Activated T-cell treated with anti-CD3 and anti-CD28 coated beads for 24 hours (primary cell): ENCODE measurements around the gene MMAB.

Source experiments
- DNase-seq: peaks from one replicate; pipeline ENCODE4 v3.0.0-alpha.2; 2020; ENCODE audit warnings: low read depth

Gene MMAB

DNA sequence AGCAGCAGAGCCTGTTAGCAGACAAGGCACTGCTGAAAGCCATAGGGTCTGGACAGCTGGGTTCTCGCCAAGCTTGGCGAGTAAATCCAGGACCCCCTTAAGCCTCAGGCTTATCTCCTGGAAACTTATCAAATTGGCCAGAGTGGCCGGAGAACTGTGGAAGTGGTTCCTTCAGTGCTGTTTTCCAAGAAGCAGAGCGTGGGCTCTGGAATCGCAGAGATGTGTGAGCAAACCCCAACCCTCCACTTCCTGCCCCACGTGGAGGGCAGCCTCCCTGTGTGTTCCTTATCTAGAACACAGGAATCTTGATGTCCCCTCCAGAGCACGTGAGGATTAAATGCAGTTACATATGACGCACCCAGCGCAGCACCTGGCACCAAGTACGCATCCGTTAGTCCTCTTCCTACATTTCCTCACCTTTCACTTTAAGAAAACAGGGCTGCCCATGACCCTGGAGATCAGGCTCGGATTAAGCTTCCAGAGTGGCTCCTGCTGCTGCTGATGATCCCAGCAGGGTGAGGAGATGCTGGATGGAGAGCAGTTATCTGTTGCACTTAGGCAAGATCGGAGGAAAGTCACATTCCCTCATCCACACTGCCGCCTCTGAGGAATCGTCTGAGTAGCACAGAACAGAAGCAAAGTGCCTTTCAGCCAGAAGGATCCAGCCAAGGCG is 35.0 kb downstream of the MMAB start:
- DNase-seq, result no peak

GRCh38 chr12:109537136-109537535 is 36.2 kb downstream of the MMAB start:
- DNase-seq, result no peak

DNA sequence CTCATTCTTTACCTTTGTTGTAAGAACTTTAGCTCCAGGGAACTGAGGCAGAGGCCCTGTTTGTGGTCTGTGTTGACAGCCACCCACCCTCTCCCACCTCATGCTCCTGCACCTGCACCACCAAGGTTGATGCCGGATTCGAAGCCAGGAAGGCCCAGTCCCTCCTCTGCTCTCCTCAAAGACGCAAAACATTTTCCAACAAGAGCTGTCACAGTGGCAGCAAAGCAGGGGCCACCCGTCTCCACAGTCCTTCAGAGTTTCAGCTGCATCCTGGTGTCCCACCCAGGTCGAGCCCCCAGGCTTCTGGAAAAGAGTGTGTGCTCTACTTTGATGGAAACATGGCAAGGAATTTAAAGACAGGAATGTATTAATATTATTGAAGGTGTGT is 37.4 kb downstream of the MMAB start:
- DNase-seq, result no peak

GRCh38 chr12:109535231-109535862 is 38.0 kb downstream of the MMAB start:
- no peak for DNase-seq

DNA sequence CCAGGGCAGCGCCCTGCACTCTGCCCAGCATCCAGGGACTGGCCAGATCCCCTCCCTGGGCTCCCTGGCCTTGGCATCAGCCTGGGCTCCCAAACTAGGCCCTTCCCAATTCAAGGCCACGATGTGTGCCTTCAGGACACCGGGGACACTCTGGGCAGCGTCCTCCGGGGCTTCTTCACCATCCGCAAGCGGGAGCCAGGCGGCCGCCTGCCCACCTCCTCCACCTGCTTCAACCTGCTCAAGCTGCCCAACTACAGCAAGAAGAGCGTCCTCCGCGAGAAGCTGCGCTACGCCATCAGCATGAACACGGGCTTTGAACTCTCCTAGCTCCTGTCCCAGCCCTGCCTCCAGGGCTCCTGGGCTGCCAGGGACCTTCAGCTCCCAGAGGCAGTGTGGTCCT is 38.8 kb downstream of the MMAB start:
- DNase-seq, result no peak

- DNase-seq, result no peak
Observed at GRCh38 chr12:109533487-109533740, 39.9 kb downstream of the MMAB start.

DNA sequence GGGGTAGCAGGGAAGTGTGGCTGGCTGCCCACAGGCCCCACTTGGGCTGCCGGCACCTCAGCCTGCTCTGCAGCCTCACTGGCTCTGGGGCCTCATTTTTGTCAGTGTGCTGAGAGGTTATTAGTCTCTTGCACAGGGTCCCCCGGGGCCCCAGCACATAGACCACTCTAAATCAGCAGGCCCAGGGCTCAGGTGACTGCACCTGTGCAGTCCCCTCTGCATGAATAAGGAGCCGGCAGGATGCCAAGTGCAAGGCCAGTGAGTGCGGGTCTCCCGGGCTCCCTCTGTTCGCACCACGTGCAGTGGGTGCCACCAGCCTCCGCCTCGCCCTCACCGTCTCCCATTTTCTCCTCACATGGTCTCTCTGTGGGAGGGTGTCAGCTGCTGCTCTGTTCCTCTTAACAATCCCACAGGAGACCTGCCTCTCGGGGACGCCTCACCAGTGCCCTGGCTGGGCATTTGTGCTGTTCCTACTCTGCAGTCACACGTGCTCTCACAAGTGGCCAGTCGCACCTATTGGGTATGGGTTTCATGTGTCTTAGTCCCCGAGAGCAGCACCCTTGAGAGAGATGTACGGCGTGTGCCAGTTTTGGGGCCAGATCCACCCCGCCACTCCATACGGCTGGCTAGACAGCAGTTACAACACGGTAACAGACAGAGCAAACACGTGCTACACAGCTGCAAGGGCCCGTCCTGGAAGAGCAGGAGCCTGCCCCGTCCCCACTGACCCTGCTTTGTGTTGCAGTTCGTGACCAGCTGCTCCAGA is 40.4 kb downstream of the MMAB start:
- DNase-seq, result no peak

DNA sequence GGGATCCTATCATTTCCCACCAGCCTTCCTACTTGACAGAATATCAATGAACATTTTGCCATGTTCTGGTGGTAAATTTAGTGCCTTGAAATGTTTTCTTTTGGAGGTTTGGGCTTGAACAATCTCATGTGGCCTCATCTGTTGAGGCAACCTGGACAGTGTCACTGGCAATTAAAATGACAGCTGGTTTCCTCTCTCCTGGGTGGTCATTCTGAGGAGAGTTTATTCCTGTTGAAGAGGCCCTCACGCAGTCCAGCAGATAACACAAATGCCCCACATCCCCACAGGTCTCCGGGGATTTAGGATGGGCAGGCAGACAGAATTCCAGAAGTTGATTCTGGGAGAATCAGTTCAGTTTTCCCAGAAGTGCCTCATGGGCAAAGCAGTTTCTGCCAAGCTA is 41.9 kb downstream of the MMAB start:
- no peak for DNase-seq

DNA sequence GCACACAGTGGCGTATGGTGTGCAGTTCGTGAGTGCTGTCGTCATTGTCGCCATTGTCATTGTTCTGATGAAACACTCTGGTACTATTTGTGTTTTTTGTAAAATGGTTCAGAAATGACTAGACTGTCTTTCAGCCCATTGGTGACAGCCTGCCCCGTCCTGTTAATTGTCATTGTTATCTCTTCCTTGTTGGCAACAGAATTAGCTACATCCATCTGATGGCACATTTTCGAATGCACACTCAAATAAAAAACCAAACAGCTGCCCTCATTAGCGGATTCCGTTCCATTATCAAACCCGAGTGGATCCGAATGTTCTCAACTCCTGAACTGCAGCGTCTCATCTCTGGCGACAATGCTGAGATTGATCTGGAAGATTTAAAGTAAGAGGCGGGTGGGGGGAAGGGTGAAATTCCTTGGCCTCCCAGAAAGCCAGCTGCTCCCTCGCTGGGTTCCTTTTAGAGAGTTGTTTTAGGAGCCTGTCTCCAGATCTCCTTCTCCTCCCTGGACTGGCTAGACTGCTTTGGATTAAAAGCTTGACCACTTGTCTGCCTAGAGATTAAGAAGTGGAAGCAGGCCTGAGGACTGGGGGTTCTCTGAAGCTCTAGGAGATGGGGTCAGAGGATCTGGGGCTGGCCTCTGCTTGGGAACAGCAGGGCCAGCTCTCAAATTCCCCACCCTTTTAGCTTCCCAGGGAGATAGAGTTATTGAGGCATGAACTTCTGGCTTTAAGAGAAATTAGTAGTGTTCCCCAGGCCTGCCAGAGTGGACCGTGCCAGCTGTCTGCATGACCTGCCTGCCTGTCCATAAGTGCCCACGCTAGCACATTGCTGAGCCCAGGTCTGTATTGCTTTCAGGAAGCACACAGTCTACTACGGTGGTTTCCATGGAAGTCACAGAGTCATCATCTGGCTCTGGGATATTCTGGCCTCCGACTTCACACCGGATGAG is 43.3 kb downstream of the MMAB start:
- no peak for DNase-seq

DNA sequence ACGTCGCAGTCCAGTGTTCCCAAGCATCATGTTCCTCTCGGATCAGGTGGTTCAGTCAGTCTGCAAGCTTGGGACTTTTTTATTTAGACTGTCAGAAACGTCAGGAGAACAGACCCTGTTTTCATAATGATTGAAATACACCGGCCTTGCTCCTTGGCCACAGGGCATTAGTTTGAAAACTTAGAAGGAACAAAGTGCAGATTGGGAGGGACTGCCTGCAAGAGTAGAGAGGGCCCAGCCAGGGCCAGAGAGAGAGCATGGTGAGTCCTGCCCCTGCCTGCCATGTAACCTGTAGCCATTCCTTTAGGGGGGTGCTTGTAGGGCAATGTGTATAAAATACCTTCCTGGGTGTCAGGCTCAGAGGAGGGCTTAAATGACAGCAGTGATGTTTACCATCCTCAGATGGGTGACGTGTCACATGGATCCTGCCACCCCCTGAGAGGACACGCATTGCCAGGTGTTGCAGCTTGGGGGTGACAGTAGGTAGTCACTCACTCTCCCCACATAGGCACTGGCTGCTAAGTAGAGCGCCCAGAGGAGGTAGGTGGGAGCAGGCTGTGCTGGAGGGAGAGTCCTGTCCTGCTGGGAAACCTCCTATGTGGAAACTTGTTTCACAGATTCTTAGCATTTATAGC is 45.7 kb downstream of the MMAB start:
- DNase-seq, result no peak

- DNase-seq, result no peak
Observed at GRCh38 chr12:109525279-109525585, 48.1 kb downstream of the MMAB start.

- DNase-seq, result no peak
Observed at GRCh38 chr12:109524466-109525278, 48.6 kb downstream of the MMAB start.

DNA sequence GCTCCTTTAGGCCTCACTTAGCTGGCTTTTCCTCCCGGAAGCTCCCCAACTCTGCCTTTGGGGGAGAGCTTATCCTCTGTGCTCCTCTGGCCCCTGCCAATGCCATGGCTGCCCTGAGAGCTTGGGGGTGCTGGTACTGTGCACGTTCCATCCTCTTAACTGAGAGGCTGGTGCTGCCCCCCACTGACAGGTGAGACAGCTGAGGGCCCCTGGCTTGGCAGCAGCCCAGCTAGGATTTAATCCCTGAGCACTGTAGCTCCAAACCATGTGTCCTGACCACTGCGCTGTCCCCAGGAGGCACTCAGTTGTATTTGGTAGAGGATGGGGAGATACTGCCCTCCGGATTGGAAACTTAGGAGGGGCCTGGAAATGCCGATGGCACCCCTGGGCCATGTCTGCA is 49.8 kb downstream of the MMAB start:
- DNase-seq, result no peak

GRCh38 chr12:109523071-109523470 is 50.2 kb downstream of the MMAB start:
- no peak for DNase-seq

DNA sequence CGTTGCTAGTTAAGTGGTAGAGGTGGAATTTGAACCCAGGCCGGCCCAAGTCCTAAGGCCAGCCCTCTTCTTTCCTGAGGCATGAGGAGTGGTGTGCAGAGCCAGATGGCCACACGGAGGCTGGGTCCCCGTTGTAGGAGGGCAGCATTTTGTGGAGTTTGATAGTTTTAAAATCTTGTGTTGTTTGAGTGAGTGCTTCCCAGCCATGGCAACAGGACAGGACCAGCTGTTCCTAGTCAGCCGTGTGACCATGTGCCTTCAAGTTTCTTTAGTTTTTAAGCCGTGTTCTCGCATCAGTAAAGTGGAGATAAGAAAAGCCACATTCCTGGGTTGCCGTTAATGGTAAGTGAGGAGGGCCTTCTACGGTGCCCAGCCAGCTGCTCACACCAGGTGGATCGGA is 51.5 kb downstream of the MMAB start:
- DNase-seq, result no peak

GRCh38 chr12:109519787-109520186 is 53.5 kb downstream of the MMAB start:
- DNase-seq, result no peak

DNA sequence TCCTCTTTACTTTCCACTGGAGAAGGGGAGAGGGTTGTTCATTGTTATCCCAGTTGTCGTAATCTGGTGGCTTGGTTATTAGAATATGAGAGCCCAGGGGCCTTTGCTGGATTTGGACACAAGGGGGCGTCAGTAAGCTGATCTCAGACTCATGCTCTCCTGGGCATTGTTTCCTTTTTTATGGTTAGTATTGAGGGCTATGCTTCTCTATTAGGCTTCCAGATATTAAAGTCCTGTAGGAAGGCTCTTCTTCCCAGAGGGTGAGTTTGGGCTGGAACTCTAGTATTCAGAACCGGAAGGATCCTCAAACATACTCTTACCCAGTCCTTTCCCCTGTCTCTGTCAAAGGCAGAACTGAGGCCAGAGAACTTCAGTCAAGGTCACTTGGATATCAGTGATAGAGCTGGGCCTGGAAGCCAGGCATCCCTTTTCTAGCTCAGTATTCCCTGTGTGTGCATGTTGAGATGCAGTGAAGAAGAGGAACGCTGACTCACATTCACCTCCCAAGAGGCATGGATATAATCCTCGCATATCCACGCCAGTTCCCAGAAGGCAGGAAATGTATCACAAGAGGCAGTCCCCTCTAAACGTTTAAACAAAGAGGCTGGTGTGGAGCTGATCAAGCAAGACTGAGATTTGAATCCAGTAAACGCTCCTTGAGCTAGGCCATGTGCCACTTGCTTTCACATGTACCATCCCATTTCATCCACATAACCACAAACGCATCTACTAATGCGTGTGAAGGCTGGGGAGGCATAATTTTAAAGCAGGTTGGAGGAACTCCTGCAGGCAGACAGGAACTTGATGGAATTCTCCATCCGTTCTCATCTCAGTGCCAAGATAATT is 54.3 kb downstream of the MMAB start:
- DNase-seq, result peak; percentile 26

GRCh38 chr12:109517619-109518018 is 55.7 kb downstream of the MMAB start:
- no peak for DNase-seq

- no peak for DNase-seq
Observed at GRCh38 chr12:109513977-109514376, 59.3 kb downstream of the MMAB start.

DNA sequence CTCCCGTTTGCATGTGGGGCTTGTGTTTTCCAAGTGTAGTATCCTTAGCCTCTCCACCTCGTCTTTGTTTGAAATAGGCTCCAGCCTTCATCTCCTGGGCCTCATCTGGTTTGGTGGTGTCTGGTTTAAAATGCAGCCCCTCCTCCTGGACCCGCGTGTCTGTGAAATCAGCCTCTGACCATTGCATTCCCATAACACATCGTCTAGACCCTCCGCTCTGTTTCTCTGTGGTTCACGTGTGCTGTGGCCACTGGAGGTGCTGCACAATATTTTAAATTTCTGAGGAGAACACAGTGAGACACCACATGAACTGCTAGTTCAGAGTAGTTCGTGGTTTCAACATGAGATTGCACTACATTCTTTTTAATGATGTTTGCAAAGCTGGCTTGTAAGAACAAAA is 60.3 kb downstream of the MMAB start:
- no peak for DNase-seq
